Kidney (tissue), 14 donors: ENCODE results near the gene CCDC30. TPM values are rescaled to one million over a fixed set of nuclear protein-coding genes. Genes with fewer than 3 reads are reported as not detected.

Experiments
- DNase-seq, 5 donors: peaks; one replicate each; pipeline ENCODE4 v3.0.0-alpha.2; 2013 to 2020
- FAIRE-seq: peaks from 2 replicates; lab custom pipeline; 2012; peaks lifted over from hg19 to GRCh38; lab: Jason Lieb, UNC
- H3K27ac ChIP-seq, 2 donors: one replicate each; pipeline ENCODE4 v1.7.0; 2013; ENCODE audit warnings: low read depth in 2 of 2, low read length in 2 of 2, inconsistent platforms in 1 of 2
- H3K27me3 ChIP-seq: one replicate; pipeline ENCODE4 v1.7.1; 2013; ENCODE audit warnings: low read length, inconsistent platforms; ENCODE audit not compliant: control insufficient read depth, insufficient read depth
- H3K36me3 ChIP-seq, 3 donors: one replicate each; pipeline versions ENCODE4 v1.7.0 to v1.7.1; 2013; ENCODE audit warnings: low read length in 3 of 3, control low read depth in 1 of 3, inconsistent platforms in 1 of 3; ENCODE audit not compliant: insufficient read depth in 3 of 3, control insufficient read depth in 2 of 3
- H3K4me1 ChIP-seq, 3 donors: one replicate each; pipeline versions ENCODE4 v1.7.0 to v1.7.1; 2013; ENCODE audit warnings: low read length in 3 of 3, inconsistent platforms in 1 of 3, low read depth in 1 of 3; ENCODE audit not compliant: control insufficient read depth in 2 of 3, insufficient read depth in 2 of 3
- H3K4me3 ChIP-seq, 3 donors: one replicate each; pipeline versions ENCODE4 v1.7.0 to v1.8.1; 2013; ENCODE audit warnings: low read length in 3 of 3, control low read depth in 1 of 3, inconsistent platforms in 1 of 3
- H3K9ac ChIP-seq, 3 donors: one replicate each; pipeline versions ENCODE4 v1.7.0 to v1.7.1; 2013; ENCODE audit warnings: low read length in 3 of 3, control low read depth in 1 of 3, inconsistent platforms in 1 of 3
- H3K9me3 ChIP-seq, 3 donors: one replicate each; pipeline versions ENCODE4 v1.7.0 to v1.7.1; 2013; ENCODE audit warnings: low read length in 3 of 3, control low read depth in 1 of 3, inconsistent platforms in 1 of 3; ENCODE audit not compliant: control insufficient read depth in 2 of 3, insufficient read depth in 1 of 3
- CTCF ChIP-seq: IDR thresholded peaks from 3 replicates; pipeline ENCODE4 v1.5.1; 2012; ENCODE audit warnings: mild to moderate bottlenecking, moderate library complexity, borderline replicate concordance; ENCODE audit not compliant: insufficient read depth; ENCODE audit errors: extremely low read depth
- intact Hi-C: fragments of 100-400 bp; cut with DNase I; formaldehyde crosslinking; loops from one replicate; pipeline ENCODE4 v1.11.1; 2022
- polyA plus RNA-seq: library from polyadenylated mRNA; stranded (reverse); fragments of 350-450 nt; fragmentation: Illumina TruSeq; extraction: RNeasy Lipid Tissue Mini Kit (QIAGEN cat#74804); gene quantifications from one replicate; pipeline ENCODE4 v1.2.3, GENCODE V29; 2014; ENCODE audit warnings: low read depth, low replicate concordance; ENCODE audit not compliant: insufficient read depth
- total RNA-seq: library from RNA; stranded (reverse); fragmentation: NEBNext Ultra II Directional; extraction: Animal tissue kit (Norgen Biotek cat#: 25700); gene quantifications from one replicate; pipeline ENCODE4 v1.2.1, GENCODE V29; 2021
- donor health status: control.
- donor health status: control.
- donor health status: control.
- donor health status: control.
- donor health status: control.
- donor health status: DM: yes; HTN: yes; CAD: no.
- donor health status: Normal renal cell carcinoma (clear cell type).

Gene CCDC30
- total and polyA plus RNA-seq, 2 donors from 2014 or later, result 4.9 to 18.0 TPM

GRCh38 chr1:42660907-42661500, 197.9 kb downstream of the CCDC30 start:
- no peak for TF ChIP-seq CTCF
- Histone ChIP-seq H3K4me1 (peaks cover 0 to 7% (median 5%) of the 10 kb centered on the region in 3 donors), H3K9ac (no peak overlapping the region), H3K27ac (no peak overlapping the region), H3K36me3 (peaks cover 0 to 15% (median 13%) of the 10 kb centered on the region in 3 donors), H3K9me3 (no peaks in the 10 kb centered on the region), H3K4me3 (no peak overlapping the region), H3K27me3 (no peaks in the 10 kb centered on the region)
- FAIRE-seq, result no peak
- intact Hi-C loops, result no loop called here
- DNase-seq, result no peak

DNA sequence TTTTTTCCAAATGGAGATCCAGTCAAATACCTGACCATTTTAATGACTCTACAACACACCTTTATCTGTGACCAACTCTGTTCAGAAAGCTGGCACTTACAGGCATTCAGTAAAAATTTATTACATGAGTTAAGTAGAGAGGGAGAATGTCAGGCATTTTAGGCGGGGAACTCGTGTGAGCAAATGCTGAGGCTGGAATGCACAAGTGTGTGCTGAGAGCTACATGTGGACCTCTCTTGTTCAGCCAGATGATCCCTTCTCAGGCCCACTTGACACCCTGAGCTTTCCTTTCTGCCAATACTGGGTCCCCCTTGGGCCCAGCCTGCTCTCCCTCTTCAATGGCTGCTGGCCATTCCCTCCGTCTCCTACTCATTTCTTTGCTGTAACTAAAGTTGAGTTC, 206.8 kb downstream of the CCDC30 start:
- peaks cover 3 to 26% (median 25%) of the 10 kb centered on the region in 3 donors for H3K36me3 ChIP-seq
- intact Hi-C loops, result no loop called here
- no peak for FAIRE-seq
- no peak overlapping the region for H3K4me3 ChIP-seq
- no peaks in the 10 kb centered on the region for H3K4me1 ChIP-seq
- no peak for TF ChIP-seq CTCF
- H3K27ac ChIP-seq, result no peak overlapping the region
- H3K9me3 ChIP-seq, result no peaks in the 10 kb centered on the region
- H3K9ac ChIP-seq, result no peak overlapping the region
- H3K27me3 ChIP-seq, result no peaks in the 10 kb centered on the region
- peak in 2 of 5 donors; percentile 33 to 47 for DNase-seq

GRCh38 chr1:42670425-42670824, 207.3 kb downstream of the CCDC30 start:
- intact Hi-C loops, result no loop called here
- Histone ChIP-seq H3K27me3 (no peaks in the 10 kb centered on the region), H3K4me3 (no peak overlapping the region), H3K9me3 (no peaks in the 10 kb centered on the region), H3K36me3 (peaks cover 3 to 30% (median 24%) of the 10 kb centered on the region in 3 donors), H3K27ac (no peak overlapping the region), H3K4me1 (no peaks in the 10 kb centered on the region), H3K9ac (no peak overlapping the region)
- peak in 3 of 5 donors; percentile 42 to 69 (median 55) for DNase-seq
- TF ChIP-seq CTCF, result no peak
- no peak for FAIRE-seq
